Activated T-helper 17 cell treated with anti-CD3 and anti-CD28 coated beads, Interleukin-2, amount 50 U/mL, for 72 hours (primary cell): ENCODE results near the gene TMEM98. TPM values are rescaled to one million over a fixed set of nuclear protein-coding genes. Genes with fewer than 3 reads are reported as not detected.
A peak's percentile ranks its signal among the peaks of the same experiment; 100 is the strongest.
"Not testable (repeated sequence)": the region's sequence is repeated elsewhere in the genome, so short reads cannot be mapped to it uniquely, and the experiment has no call there.

Experiments
- ATAC-seq: fragments of 150-1000 bp; cut with Tn5 transposase; replicated peaks from 2 replicates; pipeline ENCODE4 v1.10.0; 2021; ENCODE audit warnings: mild to moderate bottlenecking, moderate library complexity
- H3K27ac Mint-ChIP-seq: one replicate; pipeline ENCODE4 v1.8.0; 2022; ENCODE audit warnings: mixed read lengths
- H3K27me3 Mint-ChIP-seq: one replicate; pipeline ENCODE4 v1.8.0; 2022; ENCODE audit warnings: mixed read lengths
- H3K36me3 Mint-ChIP-seq: one replicate; pipeline ENCODE4 v1.8.0; 2022; ENCODE audit warnings: low read depth, mild to moderate bottlenecking, mixed read lengths
- H3K4me1 Mint-ChIP-seq: one replicate; pipeline ENCODE4 v1.8.0; 2022; ENCODE audit warnings: mixed read lengths
- H3K4me3 Mint-ChIP-seq: one replicate; pipeline ENCODE4 v1.8.0; 2022; ENCODE audit warnings: mild to moderate bottlenecking, mixed read lengths
- H3K9me3 Mint-ChIP-seq: one replicate; pipeline ENCODE4 v1.8.0; 2022; ENCODE audit warnings: mixed read lengths
- total RNA-seq, 2 donors: library from RNA; stranded (reverse); gene quantifications; one replicate each; pipeline ENCODE4 v1.2.3, GENCODE V29; 2022

TMEM98 gene
- total RNA-seq, 2 donors from 2014 or later, result 0.21 TPM; not detected in 1

GRCh38 chr17:32904891-32905290 is 23.1 kb upstream of the TMEM98 start:
- H3K4me3 Mint-ChIP-seq, result peak overlapping the region; percentile 64
- H3K27me3 Mint-ChIP-seq, result peaks cover 19% of the 10 kb centered on the region
- no peaks in the 10 kb centered on the region for H3K36me3 Mint-ChIP-seq
- no peak for ATAC-seq
- peak overlapping the region; percentile 83 for H3K27ac Mint-ChIP-seq
- H3K4me1 Mint-ChIP-seq, result peaks cover 19% of the 10 kb centered on the region
- H3K9me3 Mint-ChIP-seq, result no peaks in the 10 kb centered on the region

DNA sequence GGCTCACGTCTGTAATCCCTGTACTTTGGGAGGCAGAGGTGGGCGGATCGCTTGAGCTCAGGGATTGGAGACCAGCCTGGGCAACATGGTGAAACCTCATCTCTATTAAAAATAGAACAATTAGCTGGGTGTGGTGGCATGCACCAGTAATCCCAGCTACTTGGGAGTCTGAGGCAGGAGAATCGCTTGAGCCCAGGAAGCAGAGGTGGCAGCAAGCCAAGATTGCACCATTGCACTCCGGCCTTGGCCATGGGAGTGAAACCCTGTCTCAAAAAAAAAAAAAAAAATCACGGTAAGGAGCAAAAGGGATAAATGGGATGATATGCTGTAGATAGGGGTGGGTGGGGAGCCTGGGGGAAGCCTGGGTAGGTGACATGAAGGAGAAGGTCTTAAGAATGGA is 20.4 kb upstream of the TMEM98 start:
- Mint-ChIP-seq H3K36me3 (no peaks in the 10 kb centered on the region), H3K4me1 (peaks cover 19% of the 10 kb centered on the region), H3K27ac (no peak overlapping the region), H3K27me3 (peaks cover 19% of the 10 kb centered on the region), H3K4me3 (no peak overlapping the region), H3K9me3 (no peaks in the 10 kb centered on the region)
- ATAC-seq, result no peak

DNA sequence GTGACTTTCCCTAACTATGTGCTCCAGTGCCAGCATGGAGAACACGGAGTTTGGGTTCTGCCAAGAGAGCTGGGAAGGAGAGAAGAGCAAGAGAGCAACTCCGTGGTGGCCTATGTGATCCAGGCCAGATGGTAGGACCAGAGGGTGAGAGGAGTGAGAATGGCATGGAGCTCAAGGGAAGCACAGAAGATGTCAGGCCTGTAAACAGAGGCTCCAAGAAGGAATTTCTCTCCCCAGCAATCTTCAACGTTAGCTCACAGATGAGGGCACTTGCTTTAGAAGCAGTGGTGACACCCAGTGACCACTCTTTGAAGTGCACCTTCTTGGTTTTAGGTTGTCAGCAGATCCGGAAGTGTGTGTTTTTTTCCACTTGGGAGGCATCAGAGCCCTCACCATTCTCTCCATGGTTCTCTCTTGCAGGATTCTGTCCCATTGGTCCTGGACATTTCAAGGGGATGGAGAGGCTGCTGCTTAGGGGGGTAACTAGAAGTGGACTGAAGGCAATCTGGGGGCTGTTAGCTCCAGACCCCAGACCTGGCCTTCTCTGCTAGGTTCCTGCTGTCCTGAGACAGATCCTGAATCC is 18.1 kb upstream of the TMEM98 start:
- Mint-ChIP-seq H3K36me3 (no peaks in the 10 kb centered on the region), H3K9me3 (no peaks in the 10 kb centered on the region), H3K4me1 (peaks cover 21% of the 10 kb centered on the region), H3K27ac (no peak overlapping the region), H3K4me3 (no peak overlapping the region), H3K27me3 (peaks cover 16% of the 10 kb centered on the region)
- peak; percentile 69 for ATAC-seq

- H3K9me3 Mint-ChIP-seq, result no peaks in the 10 kb centered on the region
- no peak for ATAC-seq
- H3K27ac Mint-ChIP-seq, result no peak overlapping the region
- H3K4me3 Mint-ChIP-seq, result no peak overlapping the region
- no peaks in the 10 kb centered on the region for H3K36me3 Mint-ChIP-seq
- H3K4me1 Mint-ChIP-seq, result peaks cover 18% of the 10 kb centered on the region
- H3K27me3 Mint-ChIP-seq, result peaks cover 8% of the 10 kb centered on the region
These were observed 17.2 kb upstream of the TMEM98 start for GRCh38 chr17:32910769-32911168.

DNA sequence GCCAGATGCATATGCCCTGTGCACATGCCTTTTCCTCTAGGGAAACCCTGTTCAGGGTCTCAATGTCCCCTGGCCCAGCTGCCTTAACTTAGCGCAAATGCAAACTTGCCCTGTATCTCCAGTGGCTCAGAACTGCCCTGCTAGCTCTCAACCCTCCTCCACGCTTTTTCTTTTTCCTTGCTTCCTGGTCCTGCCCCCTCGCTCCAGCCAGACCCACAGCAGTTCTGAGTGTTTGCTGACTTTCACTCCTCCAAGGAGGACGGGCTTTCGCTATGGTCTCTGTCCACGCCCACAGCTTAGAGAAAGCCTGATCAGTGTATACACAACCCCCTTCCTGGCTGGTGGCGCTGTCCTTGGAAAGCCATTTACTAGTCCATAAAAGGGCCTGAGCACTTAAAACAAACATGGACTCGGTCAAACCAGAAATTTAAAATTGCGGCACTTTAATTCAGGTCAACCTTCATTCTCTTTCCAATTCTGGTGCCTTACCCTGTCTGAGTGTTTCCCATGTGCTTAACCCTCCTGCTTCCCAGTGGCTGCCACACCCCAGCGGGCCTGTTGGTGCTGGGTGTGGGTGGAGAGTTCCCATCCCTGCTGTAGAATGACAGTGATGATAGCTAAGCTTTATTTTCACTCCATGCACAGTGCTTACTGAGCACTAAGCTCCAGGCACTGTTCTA is 15.6 kb upstream of the TMEM98 start:
- H3K27me3 Mint-ChIP-seq, result peaks cover 5% of the 10 kb centered on the region
- peaks cover 18% of the 10 kb centered on the region for H3K4me1 Mint-ChIP-seq
- ATAC-seq, result no peak

GRCh38 chr17:32913593-32913992 is 14.4 kb upstream of the TMEM98 start:
- ATAC-seq, result no peak
- no peaks in the 10 kb centered on the region for H3K36me3 Mint-ChIP-seq
- peaks cover 23% of the 10 kb centered on the region for H3K4me1 Mint-ChIP-seq
- no peak overlapping the region for H3K27ac Mint-ChIP-seq
- H3K9me3 Mint-ChIP-seq, result no peaks in the 10 kb centered on the region
- peak overlapping the region; percentile 16 for H3K4me3 Mint-ChIP-seq
- H3K27me3 Mint-ChIP-seq, result peaks cover 1% of the 10 kb centered on the region

More for the DNA sequence above, 15.6 kb upstream of the TMEM98 start:
- Mint-ChIP-seq H3K9me3 (no peaks in the 10 kb centered on the region), H3K27ac (no peak overlapping the region), H3K4me3 (no peak overlapping the region), H3K36me3 (no peaks in the 10 kb centered on the region)

GRCh38 chr17:32914181-32914580 is 13.8 kb upstream of the TMEM98 start:
- H3K4me3 Mint-ChIP-seq, result peak overlapping the region; percentile 16
- no peaks in the 10 kb centered on the region for H3K36me3 Mint-ChIP-seq
- peaks cover 23% of the 10 kb centered on the region for H3K4me1 Mint-ChIP-seq
- H3K9me3 Mint-ChIP-seq, result no peaks in the 10 kb centered on the region
- no peak overlapping the region for H3K27ac Mint-ChIP-seq
- peak; percentile 81 for ATAC-seq
- no peaks in the 10 kb centered on the region for H3K27me3 Mint-ChIP-seq

GRCh38 chr17:32915245-32915644 is 12.7 kb upstream of the TMEM98 start:
- H3K4me1 Mint-ChIP-seq, result peaks cover 23% of the 10 kb centered on the region
- no peaks in the 10 kb centered on the region for H3K27me3 Mint-ChIP-seq
- ATAC-seq, result no peak
- no peaks in the 10 kb centered on the region for H3K36me3 Mint-ChIP-seq
- H3K9me3 Mint-ChIP-seq, result no peaks in the 10 kb centered on the region
- no peak overlapping the region for H3K4me3 Mint-ChIP-seq
- no peak overlapping the region for H3K27ac Mint-ChIP-seq

DNA sequence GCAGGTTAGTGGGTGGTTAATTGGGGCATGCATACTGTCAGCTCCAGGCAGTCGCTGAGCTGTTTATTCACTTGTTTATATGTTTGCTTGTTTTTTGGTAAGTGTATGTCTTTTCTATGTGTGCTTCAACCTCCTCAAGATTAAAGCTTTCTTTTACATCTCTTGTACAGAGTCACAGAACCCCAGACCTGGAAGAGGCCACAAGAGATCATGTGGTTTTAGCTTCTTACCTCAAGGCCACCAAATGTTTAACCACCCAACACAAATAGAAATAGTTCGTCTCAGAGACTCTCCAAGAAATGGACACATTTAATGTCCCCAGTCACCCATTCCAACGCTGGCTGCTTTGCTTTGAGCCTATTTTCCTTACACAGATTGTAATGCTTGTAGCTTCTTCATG is 11.8 kb upstream of the TMEM98 start:
- Mint-ChIP-seq H3K4me1 (peaks cover 23% of the 10 kb centered on the region), H3K36me3 (no peaks in the 10 kb centered on the region), H3K27ac (no peak overlapping the region), H3K4me3 (no peak overlapping the region), H3K27me3 (no peaks in the 10 kb centered on the region), H3K9me3 (no peaks in the 10 kb centered on the region)
- ATAC-seq, result no peak

DNA sequence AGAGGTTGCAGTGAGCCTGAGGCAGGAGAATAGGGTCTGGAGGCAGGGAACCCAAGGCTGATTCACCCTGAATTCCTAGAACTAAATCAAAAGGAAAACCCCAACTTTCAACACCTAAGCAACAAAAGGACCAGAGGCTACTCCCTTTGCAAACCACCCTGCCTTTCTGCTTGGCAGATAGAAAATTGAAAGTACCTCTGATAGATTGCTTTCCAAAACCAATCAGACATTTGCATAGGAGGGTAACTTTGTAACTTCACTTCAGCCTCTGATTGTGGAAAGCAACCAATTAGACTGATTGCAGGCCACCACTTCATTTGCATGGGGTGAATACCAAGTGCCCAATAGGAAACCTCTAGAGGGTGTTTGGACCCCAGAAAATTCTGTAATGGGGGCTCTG is 10.9 kb upstream of the TMEM98 start:
- Mint-ChIP-seq H3K36me3 (no peaks in the 10 kb centered on the region), H3K27ac (no peak overlapping the region), H3K9me3 (no peaks in the 10 kb centered on the region), H3K4me1 (peaks cover 23% of the 10 kb centered on the region), H3K4me3 (no peak overlapping the region), H3K27me3 (no peaks in the 10 kb centered on the region)
- ATAC-seq, result peak; percentile 51

DNA sequence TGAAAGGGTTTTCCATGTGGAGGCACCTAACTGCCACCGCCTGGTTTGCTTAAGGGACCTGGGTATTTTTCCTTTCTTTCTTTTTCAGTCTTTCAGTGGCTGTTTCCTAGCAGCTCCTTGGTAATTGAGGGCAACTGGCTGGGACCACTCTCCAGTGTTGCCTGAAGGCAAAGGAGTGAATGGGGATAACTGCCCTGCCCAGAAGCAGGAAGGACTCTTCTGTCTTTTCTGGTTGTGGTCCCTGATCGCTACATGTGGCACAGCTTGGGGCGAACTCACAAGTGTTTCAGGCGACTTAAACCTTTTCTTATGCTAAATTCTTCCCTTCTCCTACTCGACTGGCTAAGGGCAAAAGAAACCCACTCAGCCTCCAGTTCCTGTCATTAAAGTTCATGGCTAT is 10.1 kb upstream of the TMEM98 start:
- no peaks in the 10 kb centered on the region for H3K9me3 Mint-ChIP-seq
- ATAC-seq, result no peak
- H3K4me3 Mint-ChIP-seq, result no peak overlapping the region

GRCh38 chr17:32919876-32920275 is 8.1 kb upstream of the TMEM98 start:
- not testable (repeated sequence) for H3K4me3 Mint-ChIP-seq, H3K4me1 Mint-ChIP-seq, H3K9me3 Mint-ChIP-seq, ATAC-seq, H3K27ac Mint-ChIP-seq, H3K27me3 Mint-ChIP-seq, H3K36me3 Mint-ChIP-seq

More for the DNA sequence above, 10.1 kb upstream of the TMEM98 start:
- Mint-ChIP-seq H3K36me3 (no peaks in the 10 kb centered on the region), H3K27me3 (no peaks in the 10 kb centered on the region), H3K4me1 (peaks cover 23% of the 10 kb centered on the region), H3K27ac (no peak overlapping the region)

DNA sequence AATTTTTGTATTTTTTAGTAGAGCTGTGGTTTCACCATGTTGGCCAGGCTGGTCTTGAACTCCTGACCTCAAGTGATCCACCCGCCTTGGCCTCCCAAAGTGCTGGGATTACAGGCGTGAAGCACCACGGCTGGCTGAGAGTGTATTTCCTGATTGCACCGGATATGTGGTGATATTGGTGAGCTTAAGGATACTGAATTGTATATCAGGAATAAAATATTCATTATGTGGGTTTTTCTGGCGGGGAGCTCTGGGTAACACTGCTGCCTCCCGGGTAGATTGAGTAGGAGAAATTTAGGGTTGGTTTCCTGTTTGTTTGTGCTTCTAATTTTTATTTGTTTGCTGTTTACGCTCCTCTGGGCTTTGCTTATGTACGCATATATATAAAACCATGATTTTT is 7.7 kb upstream of the TMEM98 start:
- no peak overlapping the region for H3K27ac Mint-ChIP-seq
- no peaks in the 10 kb centered on the region for H3K27me3 Mint-ChIP-seq
- ATAC-seq, result no peak
- H3K36me3 Mint-ChIP-seq, result no peaks in the 10 kb centered on the region
- peaks cover 5% of the 10 kb centered on the region for H3K4me1 Mint-ChIP-seq
- no peaks in the 10 kb centered on the region for H3K9me3 Mint-ChIP-seq
- no peak overlapping the region for H3K4me3 Mint-ChIP-seq

DNA sequence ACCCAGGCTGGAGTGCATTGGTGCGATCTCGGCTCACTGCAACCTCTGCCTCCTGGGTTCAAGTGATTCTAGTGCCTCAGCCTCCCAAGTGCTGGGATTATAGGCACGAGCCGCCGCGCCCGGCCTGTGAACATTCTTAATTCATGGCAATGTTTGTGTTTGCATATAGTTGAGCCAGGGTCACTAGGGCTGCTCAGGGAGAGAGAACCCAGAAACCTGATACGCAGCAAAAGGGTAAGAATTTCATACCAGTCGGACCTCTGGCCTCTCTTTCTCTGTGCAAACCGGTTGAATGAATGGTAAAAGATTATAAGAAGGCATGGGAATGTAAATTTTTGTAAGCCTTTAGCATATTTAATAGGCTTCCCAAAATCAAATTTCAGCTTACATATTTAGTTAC is 6.9 kb upstream of the TMEM98 start:
- ATAC-seq, result no peak
- Mint-ChIP-seq H3K27me3 (peaks cover 2% of the 10 kb centered on the region), H3K27ac (no peak overlapping the region), H3K4me1 (peaks cover 5% of the 10 kb centered on the region), H3K36me3 (no peaks in the 10 kb centered on the region), H3K9me3 (no peaks in the 10 kb centered on the region), H3K4me3 (no peak overlapping the region)

DNA sequence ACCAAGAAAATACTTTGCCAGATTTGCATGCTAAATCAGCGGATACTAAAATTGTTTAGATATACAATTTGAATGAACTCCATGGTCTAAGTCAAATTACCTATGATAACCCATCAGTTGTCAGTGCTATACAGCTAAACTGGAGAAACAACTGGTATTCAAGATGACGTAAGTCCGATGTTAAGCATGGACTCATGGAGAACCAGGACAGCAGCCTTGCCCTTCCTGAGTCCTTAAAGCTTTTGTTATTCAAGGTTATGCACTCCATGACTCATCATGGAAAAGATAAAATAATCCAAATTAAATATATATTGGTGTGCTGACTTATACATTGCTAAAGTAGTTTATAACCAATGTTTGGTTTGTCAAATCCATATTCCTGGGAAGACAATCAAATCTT is 4.0 kb upstream of the TMEM98 start:
- H3K27me3 Mint-ChIP-seq, result peaks cover 11% of the 10 kb centered on the region
- ATAC-seq, H3K4me3 Mint-ChIP-seq, H3K9me3 Mint-ChIP-seq, H3K36me3 Mint-ChIP-seq, H3K27ac Mint-ChIP-seq, H3K4me1 Mint-ChIP-seq: not testable (repeated sequence)
